Posterior vena cava (tissue), 2 donors: ENCODE measurements around the gene MTA1. TPM values are rescaled to one million over a fixed set of nuclear protein-coding genes. Genes with fewer than 3 reads are reported as not detected.

Source experiments
- DNase-seq: peaks from one replicate; pipeline ENCODE4 v3.0.0-alpha.2; 2020; ENCODE audit warnings: low spot score
- intact Hi-C, 2 donors: fragments of 100-400 bp; cut with DNase I; formaldehyde crosslinking; loops; one replicate each; pipeline versions ENCODE4 v1.14.1 to v1.14.2; 2022 to 2023
- total RNA-seq, 2 donors: library from RNA; stranded (reverse); fragmentation: NEBNext Ultra II Directional; extraction: Animal tissue kit (Norgen Biotek cat#: 25700); gene quantifications; one replicate each; pipeline ENCODE4 v1.2.1, GENCODE V29; 2021
- donor health status: DM: yes; HTN: yes; CAD: no.
- donor health status: DM: yes; HTN: yes; CAD: no.

Gene MTA1
- total RNA-seq, 2 donors from 2014 or later = 60.7 to 62.0 TPM

- intact Hi-C loops = no loop called here
Measured at GRCh38 chr14:105436891-105437722, 17.5 kb downstream of the MTA1 start.

GRCh38 chr14:105437723-105438500 is 18.3 kb downstream of the MTA1 start:
- intact Hi-C loops = no loop called here
- no peak for DNase-seq

More at GRCh38 chr14:105436891-105437722, 17.5 kb downstream of the MTA1 start:
- DNase-seq = no peak

GRCh38 chr14:105439179-105439578 is 19.6 kb downstream of the MTA1 start:
- intact Hi-C loops = no loop called here
- no peak for DNase-seq

GRCh38 chr14:105439710-105440553 is 20.3 kb downstream of the MTA1 start:
- intact Hi-C loops = loop anchor here in 1 of 2 donors (10.0 kb wide), 1 partner anchor 85 kb away; the partner anchor contains the start of gene TMEM121
- no peak for DNase-seq

- no peak for DNase-seq
- intact Hi-C loops = loop anchor here in 1 of 2 donors (10.0 kb wide), 1 partner anchor 84 kb away; the partner anchor contains the start of gene TMEM121
Measured at GRCh38 chr14:105440554-105440900, 20.9 kb downstream of the MTA1 start.

- DNase-seq = no peak
- intact Hi-C loops = loop anchor here in 1 of 2 donors (10.0 kb wide), 1 partner anchor 84 kb away; the partner anchor contains the start of gene TMEM121
Measured at GRCh38 chr14:105440992-105441391, 21.4 kb downstream of the MTA1 start.

- intact Hi-C loops = loop anchor here in 1 of 2 donors (10.0 kb wide), 1 partner anchor 83 kb away; the partner anchor contains the start of gene TMEM121
- no peak for DNase-seq
Measured at GRCh38 chr14:105442125-105442524, 22.5 kb downstream of the MTA1 start.

GRCh38 chr14:105442834-105443233 is 23.2 kb downstream of the MTA1 start:
- no peak for DNase-seq
- intact Hi-C loops = loop anchor here in 1 of 2 donors (10.0 kb wide), 1 partner anchor 82 kb away; the partner anchor contains the start of gene TMEM121

GRCh38 chr14:105444859-105445258 is 25.2 kb downstream of the MTA1 start:
- intact Hi-C loops = loop anchor here in 1 of 2 donors (5.0 to 10.0 kb wide), 2 partner anchors 42 to 80 kb away; partner anchors contain the start of genes CRIP1 and TMEM121
- DNase-seq = no peak

- DNase-seq = no peak
- intact Hi-C loops = loop anchor here in 1 of 2 donors (5.0 to 10.0 kb wide), 2 partner anchors 42 to 80 kb away; partner anchors contain the start of genes CRIP1 and TMEM121
Measured at GRCh38 chr14:105445290-105445689, 25.7 kb downstream of the MTA1 start.

GRCh38 chr14:105445901-105446845 is 26.5 kb downstream of the MTA1 start:
- intact Hi-C loops = loop anchor here in 1 of 2 donors (5.0 to 10.0 kb wide), 2 partner anchors 41 to 79 kb away; partner anchors contain the start of genes CRIP1 and TMEM121
- DNase-seq = no peak

GRCh38 chr14:105446971-105447370 is 27.3 kb downstream of the MTA1 start:
- intact Hi-C loops = loop anchor here in 1 of 2 donors (5.0 to 10.0 kb wide), 2 partner anchors 40 to 78 kb away; partner anchors contain the start of genes CRIP1 and TMEM121
- DNase-seq = no peak

- intact Hi-C loops = loop anchor here in 1 of 2 donors (5.0 to 10.0 kb wide), 2 partner anchors 39 to 77 kb away; partner anchors contain the start of genes CRIP1 and TMEM121
- DNase-seq = no peak
Measured at GRCh38 chr14:105447651-105448640, 28.3 kb downstream of the MTA1 start.

- intact Hi-C loops = loop anchor here in 1 of 2 donors (5.0 to 10.0 kb wide), 2 partner anchors 39 to 76 kb away; partner anchors contain the start of genes CRIP1 and TMEM121
- peak; percentile 93 for DNase-seq
Measured at GRCh38 chr14:105448706-105449111, 29.1 kb downstream of the MTA1 start.

GRCh38 chr14:105449276-105450122 is 29.9 kb downstream of the MTA1 start:
- no peak for DNase-seq
- intact Hi-C loops = loop anchor here in 1 of 2 donors (5.0 to 10.0 kb wide), 2 partner anchors 38 to 75 kb away; partner anchors contain the start of genes CRIP1 and TMEM121
